KOPT-K1 (cell line): ENCODE data around the gene DPYSL4.

Experiments
- H3K27ac ChIP-seq: fragments of 200-600 bp; sonication (generic); 2 replicates; pipeline ENCODE4 v1.5.1; 2016; ENCODE audit warnings: antibody characterized with exemption, mild to moderate bottlenecking, low read depth, low read length; ENCODE audit not compliant: poor library complexity, severe bottlenecking
- H3K36me3 ChIP-seq: fragments of 200-600 bp; sonication (generic); 2 replicates; pipeline ENCODE4 v1.5.1; 2017; ENCODE audit warnings: antibody characterized with exemption, mild to moderate bottlenecking, low read length, moderate library complexity; ENCODE audit not compliant: insufficient read depth
- H3K9me3 ChIP-seq: fragments of 200-600 bp; sonication (generic); 2 replicates; pipeline ENCODE4 v1.5.1; 2017; ENCODE audit warnings: antibody characterized with exemption, low read length, mild to moderate bottlenecking; ENCODE audit not compliant: insufficient read depth, poor library complexity, severe bottlenecking

Gene DPYSL4

DNA sequence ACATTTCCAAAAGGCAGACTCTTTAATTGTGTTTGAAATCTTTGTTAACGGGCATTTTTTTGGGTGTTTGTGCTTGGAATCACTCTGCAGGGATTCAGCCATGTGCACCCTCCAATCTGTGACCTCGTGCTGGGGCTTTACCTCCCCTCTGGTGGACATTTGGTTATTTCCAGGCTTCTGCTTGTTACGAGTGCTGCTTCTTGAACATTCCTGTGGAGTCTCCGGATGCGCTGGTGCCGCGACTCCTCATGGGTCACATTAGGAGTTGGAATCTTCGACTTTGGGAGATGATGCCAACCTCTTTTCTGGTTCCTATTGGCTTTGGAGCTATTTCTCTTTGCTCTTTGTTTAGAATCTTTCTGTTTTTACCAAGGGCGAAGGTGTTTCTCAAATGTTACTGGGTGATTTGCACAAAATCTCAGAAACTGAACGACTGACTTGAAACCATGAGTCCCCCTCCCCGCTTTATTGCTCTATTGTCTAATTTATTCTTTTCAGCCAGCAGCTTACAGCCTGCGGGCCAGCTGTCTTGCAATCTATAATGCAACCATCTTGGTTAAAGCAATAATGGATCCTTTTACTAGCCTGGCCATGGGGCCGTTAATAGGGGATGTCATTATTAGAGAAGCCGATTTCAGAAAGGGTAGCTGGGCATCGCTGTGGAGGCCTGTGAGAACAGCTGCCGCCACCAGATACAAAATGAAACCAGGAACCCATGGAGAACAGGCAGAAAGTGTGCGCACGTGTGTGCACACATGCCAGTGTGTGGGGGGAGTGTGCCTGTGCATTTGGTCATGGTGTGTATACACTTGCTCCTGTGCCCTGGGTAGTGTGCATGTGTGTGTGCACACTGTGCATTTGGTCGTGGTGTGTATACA is 9.9 kb upstream of the DPYSL4 start:
- Histone ChIP-seq H3K27ac (no peak overlapping the region), H3K9me3 (peaks cover 20% of the 10 kb centered on the region), H3K36me3 (no peaks in the 10 kb centered on the region)

DNA sequence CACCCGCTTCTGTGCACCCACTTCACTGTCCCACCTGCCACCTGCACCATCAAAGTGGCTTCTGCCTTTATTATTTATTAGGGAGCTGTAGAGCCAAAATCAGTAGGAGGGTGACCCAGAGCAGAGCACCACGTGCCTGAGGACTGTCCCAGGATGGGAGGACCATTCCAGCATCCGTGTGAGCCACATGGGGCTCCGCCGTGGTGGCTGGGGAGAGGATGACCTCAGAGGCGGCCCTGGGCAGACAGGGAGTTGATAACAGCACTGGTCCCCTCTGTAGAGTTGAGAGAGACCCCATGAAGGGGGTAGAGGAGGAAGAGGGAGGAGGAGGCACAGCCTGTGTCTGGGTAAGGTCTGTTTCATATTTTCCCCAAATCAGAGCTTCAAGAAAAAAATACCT is 8.7 kb upstream of the DPYSL4 start:
- H3K27ac ChIP-seq = no peak overlapping the region
- no peaks in the 10 kb centered on the region for H3K36me3 ChIP-seq
- peaks cover 19% of the 10 kb centered on the region for H3K9me3 ChIP-seq

DNA sequence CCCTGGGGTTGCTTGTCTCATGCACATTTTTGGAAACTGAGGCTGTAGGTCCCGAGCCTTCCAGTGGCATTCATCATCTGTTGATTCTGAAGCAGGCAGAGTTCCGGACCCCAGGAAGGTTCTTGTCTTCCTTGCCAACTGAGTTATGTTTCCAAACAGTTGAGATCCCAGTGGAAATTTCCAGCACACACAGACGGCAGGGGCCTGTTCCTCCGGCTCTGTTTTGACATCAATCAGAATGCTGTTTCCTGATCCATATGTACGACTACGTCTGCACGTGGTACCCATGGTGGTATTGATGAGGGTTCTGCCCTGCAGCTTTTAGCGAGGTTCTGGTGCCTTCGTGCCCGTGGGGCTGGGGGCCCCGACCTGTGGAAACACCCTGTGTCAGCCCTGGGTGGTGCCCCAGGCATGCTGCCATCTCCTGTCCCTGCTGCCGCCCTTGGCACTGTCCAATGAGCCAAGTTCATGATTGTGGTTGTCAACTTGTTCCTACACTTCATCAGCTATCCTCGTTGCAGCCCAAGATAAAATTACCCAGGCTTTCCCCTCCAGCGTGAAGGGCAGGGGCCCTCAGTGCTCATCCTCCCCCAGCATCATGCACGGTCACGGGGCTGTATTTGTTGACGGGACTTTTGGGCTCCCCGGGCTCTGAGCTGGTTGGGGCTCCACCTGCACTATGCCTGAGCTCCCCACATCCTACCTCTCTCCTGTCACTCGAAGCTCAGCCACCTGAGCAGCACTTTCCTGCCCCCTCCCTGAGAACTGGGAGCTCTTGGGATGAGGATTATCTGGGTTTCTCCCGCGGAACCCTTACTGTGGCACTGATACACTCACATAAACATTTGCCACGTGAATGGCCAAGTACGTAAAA is 7.8 kb upstream of the DPYSL4 start:
- no peak overlapping the region for H3K27ac ChIP-seq
- no peaks in the 10 kb centered on the region for H3K36me3 ChIP-seq
- peaks cover 10% of the 10 kb centered on the region for H3K9me3 ChIP-seq

DNA sequence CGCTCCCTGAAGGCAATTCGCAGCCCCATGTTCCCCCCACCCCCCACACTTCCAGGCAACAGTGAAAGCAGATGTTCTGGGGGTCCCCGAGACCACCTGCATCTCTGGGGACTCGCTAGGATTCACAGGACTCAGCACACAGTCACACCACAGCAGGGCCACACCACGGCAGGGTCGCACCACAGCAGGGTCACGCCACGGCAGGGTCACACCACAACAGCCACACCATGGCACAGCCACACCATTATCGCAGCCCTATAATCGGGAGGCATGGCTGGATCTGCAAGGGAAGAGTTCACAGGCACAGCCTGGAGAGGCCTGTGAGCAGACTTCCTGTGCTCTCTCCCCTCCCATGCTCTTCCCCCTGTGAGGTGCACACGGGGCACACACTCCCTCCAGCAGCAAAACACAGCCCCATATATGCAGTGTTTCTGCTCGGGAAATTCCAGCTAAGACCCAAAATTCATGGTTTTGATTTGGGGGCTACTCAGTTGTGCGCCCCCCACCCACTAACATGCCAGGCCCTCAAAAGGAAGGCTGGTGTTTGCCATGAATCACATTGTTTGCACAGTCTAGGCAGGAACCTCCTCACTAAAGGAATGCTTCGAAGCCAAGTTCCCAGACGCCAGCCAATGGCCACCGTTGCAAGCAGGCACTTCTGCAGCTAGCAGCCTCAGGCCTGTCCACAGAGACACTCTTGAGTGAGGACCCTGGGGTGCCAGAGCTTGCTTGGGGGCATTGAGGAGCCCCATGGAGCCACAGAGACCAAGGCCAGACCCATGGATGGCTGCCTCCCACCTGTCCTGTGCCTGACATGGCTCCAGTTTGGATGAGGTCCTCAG is 7.0 kb upstream of the DPYSL4 start:
- Histone ChIP-seq H3K27ac (no peak overlapping the region), H3K36me3 (no peaks in the 10 kb centered on the region), H3K9me3 (peaks cover 2% of the 10 kb centered on the region)

DNA sequence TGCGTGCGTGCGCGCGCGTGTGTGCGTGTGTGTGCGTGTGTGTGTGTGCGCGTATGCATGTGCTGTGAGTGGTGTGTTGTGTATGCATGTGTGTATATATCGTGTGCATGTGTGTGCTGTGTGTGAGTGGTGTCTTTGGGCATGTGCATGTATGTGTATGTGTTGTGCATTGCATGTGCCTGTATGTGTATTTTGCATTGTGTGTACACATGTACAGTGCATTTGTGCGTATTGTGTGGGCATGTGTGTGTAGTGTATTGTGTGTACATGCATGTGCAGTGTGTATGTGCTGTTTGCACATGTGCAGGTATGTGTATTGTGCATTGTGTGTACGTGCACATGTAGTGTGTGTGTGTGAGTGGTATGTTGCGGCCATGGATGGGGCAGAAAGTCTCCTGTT is 6.0 kb upstream of the DPYSL4 start:
- H3K36me3 ChIP-seq = no peaks in the 10 kb centered on the region
- no peaks in the 10 kb centered on the region for H3K9me3 ChIP-seq
- no peak overlapping the region for H3K27ac ChIP-seq

DNA sequence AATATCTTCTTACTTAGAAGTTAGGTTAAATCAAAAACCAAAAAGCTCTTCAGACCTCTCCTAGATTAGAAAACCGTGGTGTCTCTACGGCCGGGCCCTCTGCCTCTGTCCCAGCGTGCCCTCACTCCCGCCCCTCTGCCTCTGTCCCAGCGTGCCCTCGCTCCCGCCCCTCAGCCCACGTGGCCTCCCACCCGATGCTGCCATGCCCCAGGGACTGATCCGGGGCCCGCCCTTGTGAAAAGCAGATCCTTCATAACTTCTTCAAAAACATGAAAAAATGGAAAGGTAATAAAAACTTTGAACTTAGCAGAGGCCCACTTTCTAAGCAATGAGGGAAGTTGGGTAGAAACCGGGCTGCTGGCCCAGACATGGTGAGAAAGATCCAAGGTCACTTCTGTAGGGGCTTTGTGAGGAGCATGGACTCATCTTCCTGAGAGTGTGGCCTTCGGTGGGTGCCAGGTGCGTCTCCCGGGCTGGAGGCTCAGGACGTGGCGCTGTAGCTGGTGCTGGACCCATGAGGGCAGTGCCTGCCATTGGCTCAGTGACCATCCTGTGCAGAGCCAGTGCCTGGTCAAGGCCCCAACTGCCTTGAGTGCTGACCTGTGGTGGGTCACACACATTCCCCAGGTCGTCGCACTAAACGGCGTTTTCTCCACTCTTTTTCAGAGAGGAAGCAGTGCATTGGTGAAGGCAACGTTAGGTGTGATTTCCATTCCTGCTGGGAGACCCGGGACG is 4.9 kb upstream of the DPYSL4 start:
- H3K9me3 ChIP-seq = no peaks in the 10 kb centered on the region
- no peak overlapping the region for H3K27ac ChIP-seq
- H3K36me3 ChIP-seq = no peaks in the 10 kb centered on the region

DNA sequence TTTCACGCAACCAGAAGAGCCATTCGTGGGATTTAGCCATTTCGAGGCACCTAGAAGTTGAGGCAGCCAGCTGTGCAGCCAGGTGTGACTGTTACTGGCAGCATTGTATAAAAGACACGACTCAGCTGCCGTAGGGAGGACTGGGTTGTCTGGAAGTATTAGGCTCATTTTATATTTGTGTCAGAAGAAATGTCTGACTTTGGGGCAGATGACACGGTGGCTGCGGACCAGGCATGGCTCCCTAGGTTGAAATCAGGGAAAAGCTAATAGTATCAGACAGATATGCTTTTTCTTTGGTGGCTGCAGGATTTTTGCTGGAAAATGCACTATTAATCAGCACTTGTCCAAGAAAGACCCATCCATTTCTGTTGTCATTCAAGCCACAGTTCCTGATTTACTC is 4.2 kb upstream of the DPYSL4 start:
- Histone ChIP-seq H3K36me3 (no peaks in the 10 kb centered on the region), H3K27ac (no peak overlapping the region), H3K9me3 (no peaks in the 10 kb centered on the region)

DNA sequence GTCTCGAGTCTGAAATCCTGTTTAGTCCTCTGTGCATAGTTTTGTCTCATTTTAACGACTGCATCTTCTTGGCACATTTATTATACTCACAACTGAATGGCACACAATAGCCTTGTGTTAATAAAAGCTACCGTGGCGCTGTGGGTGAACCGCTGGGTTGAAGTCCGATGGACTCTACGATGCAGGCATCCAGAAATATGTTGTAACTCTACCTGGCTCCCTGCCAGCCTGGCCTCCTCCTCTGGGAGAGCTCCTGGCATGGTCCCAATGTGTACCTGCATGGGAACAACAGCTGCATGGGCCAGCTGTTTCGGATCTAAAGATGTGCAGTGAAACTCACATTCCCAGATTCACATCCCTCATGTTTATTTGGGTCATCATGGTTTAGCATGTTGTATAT is 3.7 kb upstream of the DPYSL4 start:
- no peaks in the 10 kb centered on the region for H3K9me3 ChIP-seq
- H3K36me3 ChIP-seq = no peaks in the 10 kb centered on the region

DNA sequence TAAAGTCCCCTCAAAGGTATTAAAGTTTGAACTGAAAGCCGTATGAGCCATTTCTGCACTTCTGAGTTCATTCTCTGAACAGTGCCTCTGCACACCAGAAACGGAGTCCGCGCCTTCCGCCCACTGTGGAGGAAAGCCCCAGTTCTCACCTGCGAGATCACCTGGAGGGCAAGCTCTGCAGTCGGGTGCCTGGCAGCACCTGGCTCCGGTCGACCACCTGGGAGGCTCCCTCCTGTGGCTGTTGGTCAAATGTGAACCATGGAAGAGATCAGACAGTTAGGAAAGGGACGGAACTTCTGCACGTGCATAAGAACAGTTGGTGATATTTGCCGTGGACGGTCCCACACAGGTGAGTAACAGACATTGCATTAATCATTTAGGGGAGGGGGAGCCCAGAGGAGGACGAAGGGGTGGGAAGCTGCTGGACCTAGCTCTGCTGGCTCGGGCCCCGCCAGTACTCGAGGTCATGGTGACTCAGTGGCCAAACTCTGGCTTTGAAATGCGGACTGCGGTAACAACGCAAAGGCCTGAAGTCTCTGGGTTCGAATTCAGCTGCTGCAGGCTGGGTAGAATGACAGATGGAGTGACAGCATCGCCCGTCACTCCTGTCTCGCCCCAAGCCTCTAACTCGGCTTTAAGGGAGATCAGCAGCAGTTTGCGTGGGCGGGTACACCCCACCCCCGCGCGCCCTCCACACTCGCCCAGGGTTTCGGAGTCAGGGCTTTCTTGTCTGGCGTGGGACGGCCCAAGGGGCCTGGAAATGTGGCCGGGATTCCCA is 1.7 kb upstream of the DPYSL4 start:
- no peaks in the 10 kb centered on the region for H3K36me3 ChIP-seq
- H3K27ac ChIP-seq = no peak overlapping the region
- H3K9me3 ChIP-seq = no peaks in the 10 kb centered on the region

More for the DNA sequence above, 3.7 kb upstream of the DPYSL4 start:
- no peak overlapping the region for H3K27ac ChIP-seq

DNA sequence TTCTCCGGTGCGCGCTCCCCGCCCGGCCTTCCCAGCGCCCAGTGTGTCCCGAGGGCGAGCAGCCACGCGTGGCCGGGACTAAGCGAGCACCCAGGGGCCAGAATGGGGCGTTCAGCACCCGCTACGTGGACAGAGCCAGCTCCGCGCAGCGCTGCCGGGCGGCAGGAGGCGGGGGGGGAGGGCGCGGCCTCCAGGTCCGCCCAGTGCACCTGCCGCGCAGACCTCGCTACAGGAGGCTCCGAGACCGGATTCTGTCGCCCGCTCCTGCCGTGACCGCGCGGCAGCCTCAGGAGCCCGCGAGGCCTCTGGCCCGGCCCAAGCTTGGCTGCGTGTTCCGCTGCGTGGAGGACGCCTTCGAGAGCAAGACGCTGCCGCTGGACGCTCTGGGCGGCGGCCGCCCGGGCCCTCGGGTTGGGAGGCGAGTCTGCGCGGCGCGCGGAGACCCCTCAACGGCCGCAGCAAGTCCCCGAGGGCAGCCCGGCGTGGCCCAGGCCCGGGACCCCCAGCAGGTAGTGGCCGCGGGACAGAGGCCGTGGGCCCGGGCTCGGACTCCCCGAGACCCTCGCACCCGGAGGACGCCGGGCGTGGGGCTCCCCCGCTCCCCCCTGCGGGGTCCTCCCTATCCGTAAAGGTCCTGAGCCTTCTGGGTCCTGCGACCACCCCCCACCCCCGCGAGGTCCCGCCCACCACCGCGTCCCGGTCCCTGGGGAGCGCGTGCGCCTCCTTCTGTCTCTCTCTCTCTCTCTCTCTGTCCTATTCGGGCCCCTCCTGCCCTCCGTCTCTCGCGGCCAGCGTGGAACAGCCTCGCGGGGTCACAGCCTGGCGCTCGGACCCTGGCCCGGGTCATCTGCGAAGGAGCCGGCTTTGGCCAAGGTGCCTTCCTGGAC is 904 bp upstream of the DPYSL4 start:
- no peak overlapping the region for H3K27ac ChIP-seq
- H3K9me3 ChIP-seq = no peaks in the 10 kb centered on the region
- no peaks in the 10 kb centered on the region for H3K36me3 ChIP-seq

DNA sequence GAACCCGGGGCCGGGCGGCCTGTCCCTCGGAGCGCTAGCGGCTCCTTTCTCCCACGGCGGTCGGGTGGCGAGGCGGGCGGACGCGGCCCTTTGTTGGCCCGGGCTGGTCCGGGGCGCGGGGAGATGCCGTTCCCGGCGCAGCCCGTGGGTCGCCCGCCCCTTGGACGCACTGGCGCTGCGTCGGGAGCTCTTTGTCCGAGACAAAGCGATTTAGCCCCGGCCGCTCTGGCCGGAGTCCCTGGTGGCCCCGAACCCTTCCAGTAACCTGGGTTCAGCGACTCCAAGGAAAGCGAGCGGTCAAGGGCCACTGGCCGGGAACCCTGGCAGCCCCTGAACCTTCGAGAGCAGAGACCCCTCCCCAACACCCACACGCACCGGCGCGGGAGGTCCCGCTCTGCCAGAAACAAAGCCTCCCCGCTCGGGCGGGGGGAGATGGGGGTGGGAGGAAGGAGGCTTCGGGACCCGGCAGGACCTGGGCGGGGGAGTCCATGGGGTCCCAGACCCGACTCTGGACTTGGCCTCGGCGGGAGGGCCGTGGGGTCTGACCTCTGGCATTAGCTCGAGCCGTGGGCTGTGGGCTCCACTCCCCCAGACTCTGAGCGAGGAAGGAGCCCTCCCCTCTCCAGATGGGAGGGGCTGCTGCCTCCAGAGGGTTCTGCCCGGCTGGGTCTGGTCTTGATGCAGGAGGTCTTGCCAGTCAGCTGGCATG is 836 bp downstream of the DPYSL4 start:
- Histone ChIP-seq H3K36me3 (no peaks in the 10 kb centered on the region), H3K9me3 (no peaks in the 10 kb centered on the region), H3K27ac (no peak overlapping the region)

DNA sequence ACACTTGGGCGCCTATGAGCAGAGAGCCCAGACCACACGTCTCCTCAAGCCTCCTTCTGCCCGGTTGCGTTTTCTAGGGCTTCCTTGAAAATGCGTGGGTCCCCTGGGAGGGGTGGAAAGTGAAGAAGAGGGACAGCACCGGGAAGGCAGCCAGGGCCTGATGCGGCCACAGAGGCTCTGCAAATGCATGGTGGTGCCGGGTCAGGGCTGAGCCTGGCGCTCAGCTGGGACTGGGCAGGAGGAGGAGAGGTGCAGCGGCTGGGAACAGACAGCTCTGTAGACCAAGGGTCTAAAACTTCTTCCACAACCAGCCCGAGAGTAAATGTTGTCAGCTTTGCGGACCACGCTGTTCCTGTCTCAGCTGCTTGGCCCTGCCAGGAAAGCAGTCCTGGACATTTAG is 1.6 kb downstream of the DPYSL4 start:
- H3K36me3 ChIP-seq = no peaks in the 10 kb centered on the region

More for the DNA sequence above, 1.6 kb downstream of the DPYSL4 start:
- H3K9me3 ChIP-seq = no peaks in the 10 kb centered on the region
- H3K27ac ChIP-seq = no peak overlapping the region
